KG1 (cell line): ENCODE data around the gene NBAS.

Experiments
- DNase-seq: peaks from one replicate; lab custom pipeline; 2025; lab: John Stamatoyannopoulos, UW

The NBAS gene

GRCh38 chr2:15126373-15126772, 434.8 kb downstream of the NBAS start:
- no peak for DNase-seq

GRCh38 chr2:15122915-15123314, 438.2 kb downstream of the NBAS start:
- no peak for DNase-seq

- no peak for DNase-seq
These were observed 440.5 kb downstream of the NBAS start for GRCh38 chr2:15120631-15121030.

- no peak for DNase-seq
These were observed 441.4 kb downstream of the NBAS start for GRCh38 chr2:15119722-15120175.

GRCh38 chr2:15117409-15118050, 443.6 kb downstream of the NBAS start:
- DNase-seq, result no peak
